Mucosa of descending colon (tissue), 3 donors: ENCODE measurements around the gene IL17RB. TPM values are rescaled to one million over a fixed set of nuclear protein-coding genes. Genes with fewer than 3 reads are reported as not detected.

Experiments used
- ATAC-seq: fragments of 200-7000 bp; cut with Tn5 transposase; one replicate; pipeline ENCODE4 v1.9.1; 2020; ENCODE audit warnings: mild to moderate bottlenecking, moderate library complexity
- DNase-seq, 3 donors: peaks; one replicate each; pipeline ENCODE4 v3.0.0-alpha.2; 2020
- H3K36me3 ChIP-seq: fragments of 200-600 bp; one replicate; pipeline ENCODE4 v1.8.0; 2021; ENCODE audit warnings: low read depth, mild to moderate bottlenecking
- H3K4me1 ChIP-seq: fragments of 200-600 bp; one replicate; pipeline ENCODE4 v1.8.0; 2021; ENCODE audit warnings: low read depth, mild to moderate bottlenecking
- H3K4me3 ChIP-seq: fragments of 200-600 bp; one replicate; pipeline ENCODE4 v1.8.0; 2021; ENCODE audit warnings: mild to moderate bottlenecking
- H3K9me3 ChIP-seq: fragments of 200-600 bp; one replicate; pipeline ENCODE4 v1.8.0; 2021; ENCODE audit warnings: mild to moderate bottlenecking
- CTCF ChIP-seq: fragments of 200-600 bp; IDR thresholded peaks from one replicate; pipeline ENCODE4 v1.8.0; 2022; ENCODE audit warnings: antibody characterized with exemption, mild to moderate bottlenecking
- intact Hi-C, 2 donors: fragments of 100-400 bp; cut with DNase I in 1 of 2; cut with micrococcal nuclease in 1 of 2; formaldehyde crosslinking; loops; one replicate each; pipeline versions ENCODE4 v1.11.0 to v1.11.1; 2022; cut with DNase I, micrococcal nuclease
- total RNA-seq, 3 donors: library from RNA; stranded (reverse); fragmentation: NEBNext Ultra II Directional in 2 of 3; extraction: Animal tissue kit (Norgen Biotek cat#: 25700) in 2 of 3; gene quantifications; one replicate each; pipeline versions ENCODE4 v1.2.1 to v1.2.4, GENCODE V29; 2021 to 2023
- donor health status: DM: no; HTN: no; CAD: no; lungs with moderate emphysema.
- donor health status: DM: no; HTN: no; CAD: no.
- donor health status: DM: no; HTN: yes; CAD: no.

The IL17RB gene
- total RNA-seq, 3 donors from 2014 or later, result 10.3 to 13.4 (median 10.9) TPM

GRCh38 chr3:53846851-53847155 lies 435 bp downstream of the IL17RB start:
- Histone ChIP-seq H3K4me3 (no peak overlapping the region), H3K36me3 (no peaks in the 10 kb centered on the region), H3K4me1 (peaks cover 27% of the 10 kb centered on the region), H3K9me3 (no peaks in the 10 kb centered on the region)
- ATAC-seq (no peak), DNase-seq (no peak)
- TF ChIP-seq CTCF, result no peak
- intact Hi-C loops, result no loop called here

GRCh38 chr3:53849916-53850315 lies 3.5 kb downstream of the IL17RB start:
- intact Hi-C loops, result no loop called here
- no peaks in the 10 kb centered on the region for H3K36me3 ChIP-seq
- ATAC-seq, result no peak

GRCh38 chr3:53850895-53851294 lies 4.5 kb downstream of the IL17RB start:
- no peaks in the 10 kb centered on the region for H3K36me3 ChIP-seq
- H3K4me1 ChIP-seq, result peaks cover 4% of the 10 kb centered on the region
- no peak overlapping the region for H3K4me3 ChIP-seq
- ATAC-seq (no peak), DNase-seq (peak in 1 of 3 donors; percentile 49)
- intact Hi-C loops, result no loop called here
- no peaks in the 10 kb centered on the region for H3K9me3 ChIP-seq
- TF ChIP-seq CTCF, result no peak

More at GRCh38 chr3:53849916-53850315, 3.5 kb downstream of the IL17RB start:
- DNase-seq, result no peak
- peaks cover 7% of the 10 kb centered on the region for H3K4me1 ChIP-seq
- H3K4me3 ChIP-seq, result no peak overlapping the region
- no peak for TF ChIP-seq CTCF
- no peaks in the 10 kb centered on the region for H3K9me3 ChIP-seq

- ATAC-seq (no peak), DNase-seq (no peak)
- Histone ChIP-seq H3K9me3 (no peaks in the 10 kb centered on the region), H3K36me3 (no peaks in the 10 kb centered on the region), H3K4me1 (no peaks in the 10 kb centered on the region), H3K4me3 (no peak overlapping the region)
- TF ChIP-seq CTCF, result no peak
- intact Hi-C loops, result no loop called here
These were observed 10.6 kb downstream of the IL17RB start for GRCh38 chr3:53856964-53857363.

GRCh38 chr3:53858096-53858741 lies 11.9 kb downstream of the IL17RB start:
- ATAC-seq (no peak), DNase-seq (no peak)
- Histone ChIP-seq H3K4me1 (no peaks in the 10 kb centered on the region), H3K36me3 (no peaks in the 10 kb centered on the region), H3K9me3 (no peaks in the 10 kb centered on the region), H3K4me3 (no peak overlapping the region)
- intact Hi-C loops, result no loop called here
- no peak for TF ChIP-seq CTCF

GRCh38 chr3:53859178-53859577 lies 12.8 kb downstream of the IL17RB start:
- H3K36me3 ChIP-seq, result no peaks in the 10 kb centered on the region
- H3K9me3 ChIP-seq, result no peaks in the 10 kb centered on the region
- no peaks in the 10 kb centered on the region for H3K4me1 ChIP-seq
- TF ChIP-seq CTCF, result no peak
- intact Hi-C loops, result no loop called here
- H3K4me3 ChIP-seq, result no peak overlapping the region
- ATAC-seq (no peak), DNase-seq (no peak)
